OCI-LY3 (cell line): Measurements from ENCODE around the gene SPG7.

ENCODE experiments used
- EZH2phosphoT487 ChIP-seq: fragments of 200-600 bp; shearing (Covaris generic); IDR thresholded peaks from 2 replicates; pipeline ENCODE4 v1.6.1; 2018; ENCODE audit warnings: antibody characterized with exemption, mixed run types, low read depth
- TF ChIP-seq, protein P1 (sequence below): fragments of 200-600, 300-600 bp; sonication (generic); IDR thresholded peaks from 2 replicates; pipeline ENCODE4 v1.5.1; 2014; ENCODE audit warnings: antibody characterized with exemption, low read length, low read depth

DNA sequence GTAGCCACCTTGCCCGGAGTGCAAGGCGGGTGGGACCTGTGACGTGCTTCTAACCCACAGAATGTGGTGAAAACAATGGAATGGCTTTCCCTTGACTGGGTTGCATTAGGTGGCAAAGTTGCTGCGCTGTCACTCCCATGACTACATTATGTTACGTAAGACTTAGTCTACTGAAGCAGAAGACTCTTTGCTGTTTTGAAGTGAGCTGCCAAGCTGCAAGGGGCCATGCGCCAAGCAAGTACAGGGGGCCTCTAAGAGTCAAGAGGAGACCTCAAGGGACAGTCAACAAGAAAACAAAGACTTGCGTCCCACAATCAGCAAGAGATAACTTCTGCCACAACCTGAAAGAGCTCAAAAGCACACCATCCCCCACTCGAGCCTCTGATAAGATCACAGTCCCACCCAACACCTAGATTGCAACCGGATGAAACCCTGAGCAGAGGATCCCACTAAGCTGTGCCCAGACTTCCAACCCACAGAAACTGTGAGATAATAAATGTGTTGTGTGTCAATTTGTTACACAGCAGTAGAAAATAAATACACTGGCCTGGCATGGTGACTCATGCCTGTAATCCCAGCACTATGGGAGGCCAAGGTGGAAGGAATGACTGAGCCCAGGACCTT, 34.3 kb upstream of the SPG7 start:
- TF ChIP-seq, protein P1, sequence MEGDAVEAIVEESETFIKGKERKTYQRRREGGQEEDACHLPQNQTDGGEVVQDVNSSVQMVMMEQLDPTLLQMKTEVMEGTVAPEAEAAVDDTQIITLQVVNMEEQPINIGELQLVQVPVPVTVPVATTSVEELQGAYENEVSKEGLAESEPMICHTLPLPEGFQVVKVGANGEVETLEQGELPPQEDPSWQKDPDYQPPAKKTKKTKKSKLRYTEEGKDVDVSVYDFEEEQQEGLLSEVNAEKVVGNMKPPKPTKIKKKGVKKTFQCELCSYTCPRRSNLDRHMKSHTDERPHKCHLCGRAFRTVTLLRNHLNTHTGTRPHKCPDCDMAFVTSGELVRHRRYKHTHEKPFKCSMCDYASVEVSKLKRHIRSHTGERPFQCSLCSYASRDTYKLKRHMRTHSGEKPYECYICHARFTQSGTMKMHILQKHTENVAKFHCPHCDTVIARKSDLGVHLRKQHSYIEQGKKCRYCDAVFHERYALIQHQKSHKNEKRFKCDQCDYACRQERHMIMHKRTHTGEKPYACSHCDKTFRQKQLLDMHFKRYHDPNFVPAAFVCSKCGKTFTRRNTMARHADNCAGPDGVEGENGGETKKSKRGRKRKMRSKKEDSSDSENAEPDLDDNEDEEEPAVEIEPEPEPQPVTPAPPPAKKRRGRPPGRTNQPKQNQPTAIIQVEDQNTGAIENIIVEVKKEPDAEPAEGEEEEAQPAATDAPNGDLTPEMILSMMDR: no peak
- TF ChIP-seq EZH2phosphoT487: no peak
